Fibroblast of mammary gland (primary cell): ENCODE data around the gene LCNL1.

Experiments used
- DNase-seq: peaks from one replicate; pipeline ENCODE4 v3.0.0-alpha.2; 2010; ENCODE audit warnings: low read depth
- H3K4me3 ChIP-seq: 2 replicates; pipeline ENCODE4 v1.5.1; 2011; ENCODE audit warnings: low read depth, mild to moderate bottlenecking, low read length, moderate library complexity; ENCODE audit not compliant: control insufficient read depth
- TF ChIP-seq, protein P1 (sequence below): conservative IDR thresholded peaks from 2 replicates; pipeline ENCODE4 v1.5.1; 2011; ENCODE audit warnings: low read depth, low read length, inconsistent platforms; ENCODE audit not compliant: control insufficient read depth, insufficient read depth

LCNL1 gene

DNA sequence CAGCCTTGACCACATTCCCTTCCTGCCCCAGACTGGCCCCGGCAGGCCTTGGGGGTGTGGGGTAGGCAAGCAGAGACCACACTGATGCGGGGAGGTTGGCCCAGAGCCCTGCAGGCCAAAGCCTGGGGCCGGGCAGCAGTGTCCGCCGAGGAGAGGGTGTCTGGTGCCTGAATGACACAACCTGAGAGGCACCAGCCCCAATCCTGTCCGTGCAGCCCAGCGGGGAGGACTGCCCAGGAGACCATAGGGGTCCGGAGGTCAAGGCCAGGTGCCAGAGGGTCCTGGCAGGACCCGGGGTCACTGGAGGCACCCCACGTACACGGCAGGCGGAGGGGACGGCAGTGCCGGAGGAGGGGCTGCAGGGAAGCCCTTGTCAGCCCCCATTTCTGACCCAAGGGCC is 11.0 kb upstream of the LCNL1 start:
- no peak for DNase-seq
- TF ChIP-seq, protein P1, sequence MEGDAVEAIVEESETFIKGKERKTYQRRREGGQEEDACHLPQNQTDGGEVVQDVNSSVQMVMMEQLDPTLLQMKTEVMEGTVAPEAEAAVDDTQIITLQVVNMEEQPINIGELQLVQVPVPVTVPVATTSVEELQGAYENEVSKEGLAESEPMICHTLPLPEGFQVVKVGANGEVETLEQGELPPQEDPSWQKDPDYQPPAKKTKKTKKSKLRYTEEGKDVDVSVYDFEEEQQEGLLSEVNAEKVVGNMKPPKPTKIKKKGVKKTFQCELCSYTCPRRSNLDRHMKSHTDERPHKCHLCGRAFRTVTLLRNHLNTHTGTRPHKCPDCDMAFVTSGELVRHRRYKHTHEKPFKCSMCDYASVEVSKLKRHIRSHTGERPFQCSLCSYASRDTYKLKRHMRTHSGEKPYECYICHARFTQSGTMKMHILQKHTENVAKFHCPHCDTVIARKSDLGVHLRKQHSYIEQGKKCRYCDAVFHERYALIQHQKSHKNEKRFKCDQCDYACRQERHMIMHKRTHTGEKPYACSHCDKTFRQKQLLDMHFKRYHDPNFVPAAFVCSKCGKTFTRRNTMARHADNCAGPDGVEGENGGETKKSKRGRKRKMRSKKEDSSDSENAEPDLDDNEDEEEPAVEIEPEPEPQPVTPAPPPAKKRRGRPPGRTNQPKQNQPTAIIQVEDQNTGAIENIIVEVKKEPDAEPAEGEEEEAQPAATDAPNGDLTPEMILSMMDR: no peak
- H3K4me3 ChIP-seq: no peak overlapping the region

DNA sequence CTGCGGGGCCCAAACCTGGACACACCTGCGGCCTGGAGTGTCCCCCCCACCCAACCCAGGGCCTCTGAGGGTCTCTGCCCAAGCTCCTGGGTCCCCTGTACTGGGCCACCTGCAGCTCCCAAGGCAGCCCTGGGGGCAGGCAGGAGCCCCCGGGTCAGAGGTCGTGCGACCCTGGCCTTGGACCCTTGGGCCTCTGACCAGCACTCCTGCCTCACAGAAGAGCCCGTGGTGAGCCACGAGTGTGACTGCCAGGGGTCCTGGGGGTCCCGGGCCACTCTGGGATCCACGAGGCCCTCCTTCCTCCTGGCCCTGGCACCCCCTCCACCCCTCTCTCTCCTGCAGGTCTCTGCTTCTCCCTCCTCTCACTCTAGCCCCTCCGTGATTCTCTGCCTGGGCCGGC is 10.5 kb upstream of the LCNL1 start:
- TF ChIP-seq, protein P1: no peak
- H3K4me3 ChIP-seq: no peak overlapping the region
- no peak for DNase-seq

DNA sequence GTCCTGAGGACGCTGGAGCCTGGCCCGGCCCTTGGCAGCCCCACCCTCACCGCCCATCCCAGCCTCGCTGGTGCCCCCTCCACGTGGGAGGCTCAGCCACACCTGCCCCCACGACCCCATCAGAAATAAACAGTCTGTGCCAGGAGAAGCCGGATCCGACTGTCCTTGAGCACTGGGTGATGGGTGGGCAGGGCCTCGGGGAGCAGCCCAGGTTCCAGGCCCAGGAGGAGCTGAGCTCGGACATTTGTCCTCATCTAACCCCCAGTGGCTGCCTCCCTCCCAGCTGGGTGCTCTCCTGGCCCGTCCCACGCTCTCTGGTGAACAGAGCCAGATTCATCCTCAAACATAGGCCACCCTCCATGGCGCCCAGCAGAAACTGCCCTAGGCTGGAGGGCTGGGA is 10.1 kb upstream of the LCNL1 start:
- DNase-seq: no peak
- H3K4me3 ChIP-seq: no peak overlapping the region
- TF ChIP-seq, protein P1: no peak

GRCh38 chr9:136973618-136974617 is 8.9 kb upstream of the LCNL1 start:
- DNase-seq: no peak
- no peak overlapping the region for H3K4me3 ChIP-seq
- TF ChIP-seq, protein P1: no peak

- TF ChIP-seq, protein P1: no peak
- no peak overlapping the region for H3K4me3 ChIP-seq
- no peak for DNase-seq
Observed at GRCh38 chr9:136974817-136975535, 7.8 kb upstream of the LCNL1 start.

- H3K4me3 ChIP-seq: no peak overlapping the region
- no peak for DNase-seq
- TF ChIP-seq, protein P1: no peak
Observed at GRCh38 chr9:136975644-136976043, 7.1 kb upstream of the LCNL1 start.
